ENCODE data around the gene ACVR1B. TPM values are rescaled to one million over a fixed set of nuclear protein-coding genes. Genes with fewer than 3 reads are reported as not detected.

The ACVR1B gene
- total and polyA plus RNA-seq, 9 of the 15 experiments (the other 6 are each of a cell fraction or from before 2014, with no cell fraction given), result 0.97 to 15.1 (median 6.8) TPM

DNA sequence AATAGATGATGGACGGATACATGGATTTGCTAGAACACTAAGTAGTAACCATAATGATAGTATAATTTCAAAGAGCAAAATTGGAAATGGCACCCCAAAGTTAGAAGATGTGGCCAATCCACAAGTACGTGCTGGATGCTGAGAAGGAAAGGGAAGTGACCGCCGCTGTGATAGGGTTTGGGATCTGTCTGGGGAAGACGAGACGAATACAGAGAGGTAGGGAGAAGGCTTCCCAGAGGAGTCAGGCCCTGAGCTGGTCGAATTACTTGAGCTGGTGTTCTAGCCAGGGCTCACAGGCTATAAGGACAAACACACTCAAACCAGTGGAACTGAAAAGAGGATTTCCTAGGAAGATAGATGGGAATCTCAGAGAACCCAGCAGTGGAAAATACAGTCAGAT lies 9.4 kb upstream of the ACVR1B start (continued):
- TF ChIP-seq, protein P1, sequence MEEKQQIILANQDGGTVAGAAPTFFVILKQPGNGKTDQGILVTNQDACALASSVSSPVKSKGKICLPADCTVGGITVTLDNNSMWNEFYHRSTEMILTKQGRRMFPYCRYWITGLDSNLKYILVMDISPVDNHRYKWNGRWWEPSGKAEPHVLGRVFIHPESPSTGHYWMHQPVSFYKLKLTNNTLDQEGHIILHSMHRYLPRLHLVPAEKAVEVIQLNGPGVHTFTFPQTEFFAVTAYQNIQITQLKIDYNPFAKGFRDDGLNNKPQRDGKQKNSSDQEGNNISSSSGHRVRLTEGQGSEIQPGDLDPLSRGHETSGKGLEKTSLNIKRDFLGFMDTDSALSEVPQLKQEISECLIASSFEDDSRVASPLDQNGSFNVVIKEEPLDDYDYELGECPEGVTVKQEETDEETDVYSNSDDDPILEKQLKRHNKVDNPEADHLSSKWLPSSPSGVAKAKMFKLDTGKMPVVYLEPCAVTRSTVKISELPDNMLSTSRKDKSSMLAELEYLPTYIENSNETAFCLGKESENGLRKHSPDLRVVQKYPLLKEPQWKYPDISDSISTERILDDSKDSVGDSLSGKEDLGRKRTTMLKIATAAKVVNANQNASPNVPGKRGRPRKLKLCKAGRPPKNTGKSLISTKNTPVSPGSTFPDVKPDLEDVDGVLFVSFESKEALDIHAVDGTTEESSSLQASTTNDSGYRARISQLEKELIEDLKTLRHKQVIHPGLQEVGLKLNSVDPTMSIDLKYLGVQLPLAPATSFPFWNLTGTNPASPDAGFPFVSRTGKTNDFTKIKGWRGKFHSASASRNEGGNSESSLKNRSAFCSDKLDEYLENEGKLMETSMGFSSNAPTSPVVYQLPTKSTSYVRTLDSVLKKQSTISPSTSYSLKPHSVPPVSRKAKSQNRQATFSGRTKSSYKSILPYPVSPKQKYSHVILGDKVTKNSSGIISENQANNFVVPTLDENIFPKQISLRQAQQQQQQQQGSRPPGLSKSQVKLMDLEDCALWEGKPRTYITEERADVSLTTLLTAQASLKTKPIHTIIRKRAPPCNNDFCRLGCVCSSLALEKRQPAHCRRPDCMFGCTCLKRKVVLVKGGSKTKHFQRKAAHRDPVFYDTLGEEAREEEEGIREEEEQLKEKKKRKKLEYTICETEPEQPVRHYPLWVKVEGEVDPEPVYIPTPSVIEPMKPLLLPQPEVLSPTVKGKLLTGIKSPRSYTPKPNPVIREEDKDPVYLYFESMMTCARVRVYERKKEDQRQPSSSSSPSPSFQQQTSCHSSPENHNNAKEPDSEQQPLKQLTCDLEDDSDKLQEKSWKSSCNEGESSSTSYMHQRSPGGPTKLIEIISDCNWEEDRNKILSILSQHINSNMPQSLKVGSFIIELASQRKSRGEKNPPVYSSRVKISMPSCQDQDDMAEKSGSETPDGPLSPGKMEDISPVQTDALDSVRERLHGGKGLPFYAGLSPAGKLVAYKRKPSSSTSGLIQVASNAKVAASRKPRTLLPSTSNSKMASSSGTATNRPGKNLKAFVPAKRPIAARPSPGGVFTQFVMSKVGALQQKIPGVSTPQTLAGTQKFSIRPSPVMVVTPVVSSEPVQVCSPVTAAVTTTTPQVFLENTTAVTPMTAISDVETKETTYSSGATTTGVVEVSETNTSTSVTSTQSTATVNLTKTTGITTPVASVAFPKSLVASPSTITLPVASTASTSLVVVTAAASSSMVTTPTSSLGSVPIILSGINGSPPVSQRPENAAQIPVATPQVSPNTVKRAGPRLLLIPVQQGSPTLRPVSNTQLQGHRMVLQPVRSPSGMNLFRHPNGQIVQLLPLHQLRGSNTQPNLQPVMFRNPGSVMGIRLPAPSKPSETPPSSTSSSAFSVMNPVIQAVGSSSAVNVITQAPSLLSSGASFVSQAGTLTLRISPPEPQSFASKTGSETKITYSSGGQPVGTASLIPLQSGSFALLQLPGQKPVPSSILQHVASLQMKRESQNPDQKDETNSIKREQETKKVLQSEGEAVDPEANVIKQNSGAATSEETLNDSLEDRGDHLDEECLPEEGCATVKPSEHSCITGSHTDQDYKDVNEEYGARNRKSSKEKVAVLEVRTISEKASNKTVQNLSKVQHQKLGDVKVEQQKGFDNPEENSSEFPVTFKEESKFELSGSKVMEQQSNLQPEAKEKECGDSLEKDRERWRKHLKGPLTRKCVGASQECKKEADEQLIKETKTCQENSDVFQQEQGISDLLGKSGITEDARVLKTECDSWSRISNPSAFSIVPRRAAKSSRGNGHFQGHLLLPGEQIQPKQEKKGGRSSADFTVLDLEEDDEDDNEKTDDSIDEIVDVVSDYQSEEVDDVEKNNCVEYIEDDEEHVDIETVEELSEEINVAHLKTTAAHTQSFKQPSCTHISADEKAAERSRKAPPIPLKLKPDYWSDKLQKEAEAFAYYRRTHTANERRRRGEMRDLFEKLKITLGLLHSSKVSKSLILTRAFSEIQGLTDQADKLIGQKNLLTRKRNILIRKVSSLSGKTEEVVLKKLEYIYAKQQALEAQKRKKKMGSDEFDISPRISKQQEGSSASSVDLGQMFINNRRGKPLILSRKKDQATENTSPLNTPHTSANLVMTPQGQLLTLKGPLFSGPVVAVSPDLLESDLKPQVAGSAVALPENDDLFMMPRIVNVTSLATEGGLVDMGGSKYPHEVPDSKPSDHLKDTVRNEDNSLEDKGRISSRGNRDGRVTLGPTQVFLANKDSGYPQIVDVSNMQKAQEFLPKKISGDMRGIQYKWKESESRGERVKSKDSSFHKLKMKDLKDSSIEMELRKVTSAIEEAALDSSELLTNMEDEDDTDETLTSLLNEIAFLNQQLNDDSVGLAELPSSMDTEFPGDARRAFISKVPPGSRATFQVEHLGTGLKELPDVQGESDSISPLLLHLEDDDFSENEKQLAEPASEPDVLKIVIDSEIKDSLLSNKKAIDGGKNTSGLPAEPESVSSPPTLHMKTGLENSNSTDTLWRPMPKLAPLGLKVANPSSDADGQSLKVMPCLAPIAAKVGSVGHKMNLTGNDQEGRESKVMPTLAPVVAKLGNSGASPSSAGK (IDR thresholded peaks at IDR 0.05), result no peak
- TF ChIP-seq, protein P2, sequence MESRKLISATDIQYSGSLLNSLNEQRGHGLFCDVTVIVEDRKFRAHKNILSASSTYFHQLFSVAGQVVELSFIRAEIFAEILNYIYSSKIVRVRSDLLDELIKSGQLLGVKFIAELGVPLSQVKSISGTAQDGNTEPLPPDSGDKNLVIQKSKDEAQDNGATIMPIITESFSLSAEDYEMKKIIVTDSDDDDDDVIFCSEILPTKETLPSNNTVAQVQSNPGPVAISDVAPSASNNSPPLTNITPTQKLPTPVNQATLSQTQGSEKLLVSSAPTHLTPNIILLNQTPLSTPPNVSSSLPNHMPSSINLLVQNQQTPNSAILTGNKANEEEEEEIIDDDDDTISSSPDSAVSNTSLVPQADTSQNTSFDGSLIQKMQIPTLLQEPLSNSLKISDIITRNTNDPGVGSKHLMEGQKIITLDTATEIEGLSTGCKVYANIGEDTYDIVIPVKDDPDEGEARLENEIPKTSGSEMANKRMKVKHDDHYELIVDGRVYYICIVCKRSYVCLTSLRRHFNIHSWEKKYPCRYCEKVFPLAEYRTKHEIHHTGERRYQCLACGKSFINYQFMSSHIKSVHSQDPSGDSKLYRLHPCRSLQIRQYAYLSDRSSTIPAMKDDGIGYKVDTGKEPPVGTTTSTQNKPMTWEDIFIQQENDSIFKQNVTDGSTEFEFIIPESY (CRISPR knock-in tag; IDR thresholded peaks at IDR 0.05), result no peak
- TF ChIP-seq, protein P3, sequence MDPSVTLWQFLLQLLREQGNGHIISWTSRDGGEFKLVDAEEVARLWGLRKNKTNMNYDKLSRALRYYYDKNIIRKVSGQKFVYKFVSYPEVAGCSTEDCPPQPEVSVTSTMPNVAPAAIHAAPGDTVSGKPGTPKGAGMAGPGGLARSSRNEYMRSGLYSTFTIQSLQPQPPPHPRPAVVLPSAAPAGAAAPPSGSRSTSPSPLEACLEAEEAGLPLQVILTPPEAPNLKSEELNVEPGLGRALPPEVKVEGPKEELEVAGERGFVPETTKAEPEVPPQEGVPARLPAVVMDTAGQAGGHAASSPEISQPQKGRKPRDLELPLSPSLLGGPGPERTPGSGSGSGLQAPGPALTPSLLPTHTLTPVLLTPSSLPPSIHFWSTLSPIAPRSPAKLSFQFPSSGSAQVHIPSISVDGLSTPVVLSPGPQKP (CRISPR knock-in tag; IDR thresholded peaks at IDR 0.05), result no peak
- TF ChIP-seq, protein P4, sequence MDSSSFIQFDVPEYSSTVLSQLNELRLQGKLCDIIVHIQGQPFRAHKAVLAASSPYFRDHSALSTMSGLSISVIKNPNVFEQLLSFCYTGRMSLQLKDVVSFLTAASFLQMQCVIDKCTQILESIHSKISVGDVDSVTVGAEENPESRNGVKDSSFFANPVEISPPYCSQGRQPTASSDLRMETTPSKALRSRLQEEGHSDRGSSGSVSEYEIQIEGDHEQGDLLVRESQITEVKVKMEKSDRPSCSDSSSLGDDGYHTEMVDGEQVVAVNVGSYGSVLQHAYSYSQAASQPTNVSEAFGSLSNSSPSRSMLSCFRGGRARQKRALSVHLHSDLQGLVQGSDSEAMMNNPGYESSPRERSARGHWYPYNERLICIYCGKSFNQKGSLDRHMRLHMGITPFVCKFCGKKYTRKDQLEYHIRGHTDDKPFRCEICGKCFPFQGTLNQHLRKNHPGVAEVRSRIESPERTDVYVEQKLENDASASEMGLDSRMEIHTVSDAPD (CRISPR knock-in tag; IDR thresholded peaks at IDR 0.05), result no peak
- TF ChIP-seq ZNF175 (CRISPR knock-in tag; IDR thresholded peaks at IDR 0.05; ENCODE audit: low read depth) (no peak), TBP (optimal IDR thresholded peaks at IDR 0.05; ENCODE audit: low read depth, low read length) (no peak), EHMT2 (IDR thresholded peaks at IDR 0.05) (no peak), RBM17 (IDR thresholded peaks at IDR 0.05; ENCODE audit: borderline replicate concordance, low read depth, low read length) (no peak), ZC3H4 (CRISPR knock-in tag; IDR thresholded peaks at IDR 0.05; ENCODE audit: borderline replicate concordance) (no peak), PPARD (CRISPR knock-in tag; IDR thresholded peaks at IDR 0.05) (no peak), HIVEP1 (CRISPR knock-in tag; IDR thresholded peaks at IDR 0.05) (no peak), CHCHD3 (CRISPR knock-in tag; IDR thresholded peaks at IDR 0.05) (no peak), BDP1 (IDR thresholded peaks at IDR 0.05; ENCODE audit: insufficient read depth, insufficient read length) (no peak)
